MCF 10A (cell line): ENCODE measurements around the gene SPRR2E. TPM values are rescaled to one million over a fixed set of nuclear protein-coding genes. Genes with fewer than 3 reads are reported as not detected.

ENCODE experiments used
- BruUV-seq: library from RNA; stranded (reverse); fragments of 400-500 nt; replicated peaks from 2 replicates; lab custom pipeline; 2021; lab: Mats Ljungman, UMichigan
- CTCF ChIA-PET: fragments of 300-600 bp; sonication (Branson Sonifier 250); formaldehyde crosslinking; extraction: SDS; loops from one replicate; lab custom pipeline; 2021; ENCODE audit warnings: antibody characterized with exemption, inconsistent platforms; lab: Yijun Ruan, JAX
- POLR2A ChIA-PET: fragments of 300-600, 350-650 bp; sonication (Branson Sonifier 250); formaldehyde crosslinking; extraction: SDS; loops from one replicate; lab custom pipeline; 2020; ENCODE audit warnings: antibody characterized with exemption, inconsistent platforms; lab: Yijun Ruan, JAX
- DNase-seq: peaks from one replicate; pipeline ENCODE4 v3.0.0-alpha.2; 2018; ENCODE audit not compliant: unreplicated experiment
- H3K27ac Mint-ChIP-seq: one replicate; pipeline ENCODE4 v1.8.0; 2022; ENCODE audit warnings: mild to moderate bottlenecking, low read depth, mixed read lengths; ENCODE audit not compliant: unreplicated experiment
- H3K27me3 Mint-ChIP-seq: one replicate; pipeline ENCODE4 v1.8.0; 2022; ENCODE audit warnings: mixed read lengths; ENCODE audit not compliant: insufficient read depth, unreplicated experiment
- H3K36me3 Mint-ChIP-seq: one replicate; pipeline ENCODE4 v1.8.0; 2022; ENCODE audit warnings: mild to moderate bottlenecking, moderate library complexity, mixed read lengths; ENCODE audit not compliant: insufficient read depth, unreplicated experiment
- H3K4me1 Mint-ChIP-seq: one replicate; pipeline ENCODE4 v1.8.0; 2022; ENCODE audit warnings: mixed read lengths; ENCODE audit not compliant: insufficient read depth, unreplicated experiment
- H3K4me3 Mint-ChIP-seq: one replicate; pipeline ENCODE4 v1.8.0; 2022; ENCODE audit warnings: mild to moderate bottlenecking, moderate library complexity, mixed read lengths; ENCODE audit not compliant: unreplicated experiment
- H3K9me3 Mint-ChIP-seq: one replicate; pipeline ENCODE4 v1.8.0; 2022; ENCODE audit warnings: mixed read lengths; ENCODE audit not compliant: unreplicated experiment
- CTCF ChIP-seq: fragments of 200-600 bp; IDR thresholded peaks from one replicate; pipeline ENCODE4 v1.8.0; 2022; ENCODE audit warnings: antibody characterized with exemption, mild to moderate bottlenecking; ENCODE audit not compliant: unreplicated experiment
- intact Hi-C: fragments of 100-400 bp; cut with micrococcal nuclease; formaldehyde crosslinking; loops from 2 replicates; pipeline ENCODE4 v1.14.1; 2022
- total RNA-seq: library from RNA; stranded (reverse); gene quantifications from 2 replicates; pipeline ENCODE4 v1.2.3, GENCODE V29; 2022

The SPRR2E gene
- total RNA-seq, 1 experiment from 2014 or later: not detected

DNA sequence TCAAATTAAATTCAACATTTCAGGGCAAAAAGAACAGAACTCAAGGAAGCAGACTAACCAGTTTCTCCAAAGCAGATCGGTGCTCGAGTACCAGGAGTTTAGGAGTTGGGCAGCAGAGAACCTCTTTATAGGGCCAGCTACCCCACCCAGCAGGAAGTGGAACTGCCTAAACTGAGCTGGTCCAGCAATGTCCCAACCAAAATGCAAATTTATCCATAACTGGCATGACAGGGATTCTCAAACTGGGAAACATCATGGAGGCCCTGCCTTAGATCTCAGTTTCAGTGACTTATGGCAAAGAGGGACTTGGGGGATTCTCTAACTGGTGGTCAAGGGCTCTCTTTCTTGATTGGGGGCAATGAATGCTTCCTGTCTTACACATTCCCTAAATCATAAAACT is 22.8 kb downstream of the SPRR2E start, which contains the start of gene SPRR2B:
SPRR2B (minus strand) TSS at position 101 of the 400 bp plus-strand sequence. CDS start 772 bp downstream, outside the sequence.
- Mint-ChIP-seq H3K27me3 (no peaks in the 10 kb centered on the region), H3K4me1 (no peaks in the 10 kb centered on the region), H3K4me3 (no peak within 1 kb of the TSS), H3K9me3 (peaks cover under 1% of the 10 kb centered on the region), H3K27ac (no peak within 1 kb of the TSS), H3K36me3 (no peaks in the 10 kb centered on the region)
- intact Hi-C loops: no loop called here
- BruUV-seq: no TSS peak
- ChIA-PET CTCF (interaction anchor here (0.6 to 0.8 kb wide), 3 partner anchors 80 to 1313 kb away, joined by 3 to 4 read pairs (median 4); no protein-coding TSS in a partner anchor), POLR2A (interaction anchor here (0.8 to 1.5 kb wide), 2 partner anchors 22 to 87 kb away, joined by 3 to 9 read pairs; partner anchors contain the start of genes SPRR1A and SPRR2E)
- DNase-seq: no peak
- no peak for TF ChIP-seq CTCF

GRCh38 chr1:153070243-153070642 is 24.1 kb downstream of the SPRR2E start:
- no TSS peak for BruUV-seq
- intact Hi-C loops: no loop called here
- ChIA-PET CTCF (interaction anchor here (0.6 to 1.1 kb wide), 3 partner anchors 254 to 416 kb away, joined by 3 to 4 read pairs (median 3); no protein-coding TSS in a partner anchor), POLR2A (interaction anchor here (1.5 kb wide), 1 partner anchor 23 kb away, joined by 9 read pairs; the partner anchor contains the start of gene SPRR2E)
- H3K4me3 Mint-ChIP-seq: no peak overlapping the region
- no peak overlapping the region for H3K27ac Mint-ChIP-seq
- no peak for DNase-seq
- no peak for TF ChIP-seq CTCF
- no peaks in the 10 kb centered on the region for H3K9me3 Mint-ChIP-seq
- H3K4me1 Mint-ChIP-seq: no peaks in the 10 kb centered on the region
- no peaks in the 10 kb centered on the region for H3K36me3 Mint-ChIP-seq
- H3K27me3 Mint-ChIP-seq: no peaks in the 10 kb centered on the region

DNA sequence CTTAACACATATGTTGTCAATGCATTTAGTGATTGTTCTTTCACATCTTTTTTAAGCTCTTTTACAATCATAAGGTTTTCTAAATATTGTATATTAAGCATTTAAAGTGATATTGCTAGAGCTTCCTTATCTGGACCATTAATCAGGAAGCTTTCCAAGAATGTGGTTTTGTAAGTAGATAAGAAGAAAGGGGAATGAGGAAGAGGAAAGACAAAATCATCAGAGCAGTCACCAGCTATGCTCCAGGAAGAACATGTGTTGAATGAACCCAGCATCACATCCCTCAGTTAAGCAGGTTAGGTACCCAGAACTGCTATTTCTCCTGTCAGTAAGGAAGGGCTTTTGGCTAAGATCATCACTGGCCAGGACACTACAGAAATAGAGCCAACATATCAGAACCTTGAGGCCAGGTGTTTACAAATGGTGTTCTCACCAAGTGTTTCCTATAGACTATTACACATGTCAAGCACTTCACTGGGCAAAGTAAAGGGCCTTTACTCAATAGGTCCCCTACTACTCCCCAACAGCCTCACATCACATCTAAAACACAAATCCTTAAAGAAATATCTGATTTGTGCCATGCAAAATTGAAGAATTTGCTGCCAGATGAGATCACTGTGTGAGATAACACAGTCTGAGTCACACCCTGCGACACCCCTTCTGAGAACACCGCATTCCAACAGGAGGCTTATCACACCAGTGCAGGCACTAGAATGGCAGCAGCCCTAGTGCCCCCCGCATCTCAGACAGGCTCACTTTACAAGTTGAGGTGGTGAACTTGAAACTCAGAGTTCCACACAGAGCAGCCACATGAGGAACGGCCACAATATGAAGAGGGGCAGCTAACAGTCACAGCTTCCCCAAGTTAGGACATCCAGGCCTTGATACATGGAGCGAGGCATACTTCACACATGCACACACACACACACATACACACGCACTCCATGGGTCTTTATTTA is 35.2 kb downstream of the SPRR2E start:
- Mint-ChIP-seq H3K9me3 (no peaks in the 10 kb centered on the region), H3K4me3 (no peak overlapping the region), H3K36me3 (peaks cover 7% of the 10 kb centered on the region), H3K4me1 (peaks cover 16% of the 10 kb centered on the region), H3K27ac (no peak overlapping the region), H3K27me3 (no peaks in the 10 kb centered on the region)
- intact Hi-C loops: no loop called here
- ChIA-PET CTCF (interaction anchor here (0.5 to 1.4 kb wide), 12 partner anchors 8 to 241 kb away, joined by 3 to 6 read pairs (median 4); partner anchors contain the start of gene LCE6A), POLR2A (interaction anchor here (0.9 to 1.0 kb wide), 4 partner anchors 39 to 134 kb away, joined by 3 read pairs; no protein-coding TSS in a partner anchor)
- DNase-seq: no peak
- no TSS peak for BruUV-seq
- TF ChIP-seq CTCF: no peak

DNA sequence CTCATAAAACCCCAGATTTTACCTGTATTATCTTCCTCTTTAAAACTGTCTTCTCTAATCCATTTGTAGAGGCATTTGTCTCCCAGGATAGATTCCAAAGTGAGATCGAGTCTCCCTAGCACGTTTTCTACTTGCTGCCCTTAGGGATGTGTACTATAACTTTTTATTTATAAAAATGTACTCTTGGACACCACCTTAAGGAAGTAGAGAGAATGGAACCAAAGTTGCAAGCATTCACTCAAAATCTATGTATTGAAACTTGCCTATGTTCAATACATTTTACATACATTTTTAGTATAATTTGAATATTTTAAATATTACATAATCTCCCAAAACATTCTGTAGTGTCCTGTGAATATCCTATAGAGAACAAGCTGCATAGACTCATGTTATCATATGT is 36.2 kb downstream of the SPRR2E start:
- CTCF ChIA-PET: interaction anchor here (0.7 to 1.6 kb wide), 10 partner anchors 10 to 364 kb away, joined by 3 to 6 read pairs (median 4); no protein-coding TSS in a partner anchor
- Mint-ChIP-seq H3K27me3 (no peaks in the 10 kb centered on the region), H3K9me3 (peaks cover 5% of the 10 kb centered on the region)

More for the DNA sequence above, 36.2 kb downstream of the SPRR2E start:
- POLR2A ChIA-PET: interaction anchor here (0.9 to 1.1 kb wide), 4 partner anchors 9 to 135 kb away, joined by 3 read pairs; no protein-coding TSS in a partner anchor
- BruUV-seq: no TSS peak
- no peak overlapping the region for H3K27ac Mint-ChIP-seq
- peaks cover 7% of the 10 kb centered on the region for H3K36me3 Mint-ChIP-seq
- peaks cover 16% of the 10 kb centered on the region for H3K4me1 Mint-ChIP-seq
- H3K4me3 Mint-ChIP-seq: no peak overlapping the region
- intact Hi-C loops: no loop called here
- DNase-seq: peak; percentile 21
- peak; percentile 6 for TF ChIP-seq CTCF
